ENCODE data around the gene MPL.

Gene MPL

GRCh38 chr1:43293176-43293575, 44.4 kb upstream of the MPL start:
- DNase-seq: no peak
- no peak overlapping the region for H3K27ac ChIP-seq
- no peak for TF ChIP-seq CTCF (IDR thresholded peaks at IDR 0.05; ENCODE audit: low read depth, low read length, missing control alignments)
- no peaks in the 10 kb centered on the region for H3K27me3 ChIP-seq (replicated peaks)
- in situ Hi-C loops (cut with HindIII; ENCODE audit: low pct_ligation_motif_present, low sequenced_read_pairs): no loop called here
- H3K4me3 ChIP-seq (ENCODE audit: low read depth, low read length): no peak overlapping the region
- H3K36me3 ChIP-seq (replicated peaks): no peaks in the 10 kb centered on the region

- no peak for TF ChIP-seq CTCF (IDR thresholded peaks at IDR 0.05; ENCODE audit: low read depth, low read length, missing control alignments)
- in situ Hi-C loops (cut with HindIII; ENCODE audit: low pct_ligation_motif_present, low sequenced_read_pairs): no loop called here
- Histone ChIP-seq H3K4me3 (ENCODE audit: low read depth, low read length) (no peak overlapping the region), H3K27me3 (replicated peaks) (no peaks in the 10 kb centered on the region), H3K36me3 (replicated peaks) (no peaks in the 10 kb centered on the region), H3K27ac (no peak overlapping the region)
- peak; percentile 54 for DNase-seq
Observed at GRCh38 chr1:43293896-43294760, 43.5 kb upstream of the MPL start.

- Histone ChIP-seq H3K27me3 (replicated peaks) (no peaks in the 10 kb centered on the region), H3K4me3 (ENCODE audit: low read depth, low read length) (no peak overlapping the region), H3K27ac (no peak overlapping the region), H3K36me3 (replicated peaks) (no peaks in the 10 kb centered on the region)
- DNase-seq: no peak
- no peak for TF ChIP-seq CTCF (IDR thresholded peaks at IDR 0.05; ENCODE audit: low read depth, low read length, missing control alignments)
- in situ Hi-C loops (cut with HindIII; ENCODE audit: low pct_ligation_motif_present, low sequenced_read_pairs): no loop called here
Observed at GRCh38 chr1:43294761-43295160, 42.9 kb upstream of the MPL start.

GRCh38 chr1:43296207-43296606, 41.4 kb upstream of the MPL start:
- H3K27me3 ChIP-seq (replicated peaks): no peaks in the 10 kb centered on the region
- TF ChIP-seq CTCF (IDR thresholded peaks at IDR 0.05; ENCODE audit: low read depth, low read length, missing control alignments): no peak
- H3K4me3 ChIP-seq (ENCODE audit: low read depth, low read length): no peak overlapping the region
- no peak overlapping the region for H3K27ac ChIP-seq
- in situ Hi-C loops (cut with HindIII; ENCODE audit: low pct_ligation_motif_present, low sequenced_read_pairs): no loop called here
- H3K36me3 ChIP-seq (replicated peaks): no peaks in the 10 kb centered on the region
- no peak for DNase-seq

GRCh38 chr1:43298055-43298454, 39.6 kb upstream of the MPL start:
- Histone ChIP-seq H3K27me3 (replicated peaks) (no peaks in the 10 kb centered on the region), H3K27ac (no peak overlapping the region), H3K36me3 (replicated peaks) (no peaks in the 10 kb centered on the region), H3K4me3 (ENCODE audit: low read depth, low read length) (no peak overlapping the region)
- in situ Hi-C loops (cut with HindIII; ENCODE audit: low pct_ligation_motif_present, low sequenced_read_pairs): no loop called here
- TF ChIP-seq CTCF (IDR thresholded peaks at IDR 0.05; ENCODE audit: low read depth, low read length, missing control alignments): no peak
- DNase-seq: no peak

- TF ChIP-seq CTCF (IDR thresholded peaks at IDR 0.05; ENCODE audit: low read depth, low read length, missing control alignments): no peak
- H3K27ac ChIP-seq: no peak overlapping the region
- in situ Hi-C loops (cut with HindIII; ENCODE audit: low pct_ligation_motif_present, low sequenced_read_pairs): no loop called here
- no peak for DNase-seq
- H3K27me3 ChIP-seq (replicated peaks): no peaks in the 10 kb centered on the region
- H3K36me3 ChIP-seq (replicated peaks): no peaks in the 10 kb centered on the region
- no peak overlapping the region for H3K4me3 ChIP-seq (ENCODE audit: low read depth, low read length)
Observed at GRCh38 chr1:43299101-43299500, 38.5 kb upstream of the MPL start.

All from brain microvascular endothelial cell (primary cell).